Mucosa of gallbladder (tissue), 1 donor: ENCODE data around the gene FCHSD2. TPM values are rescaled to one million over a fixed set of nuclear protein-coding genes. Genes with fewer than 3 reads are reported as not detected.
"Not testable (repeated sequence)": the region's sequence is repeated elsewhere in the genome, so short reads cannot be mapped to it uniquely, and the experiment has no call there.

ENCODE experiments used
- DNase-seq: peaks from one replicate; pipeline ENCODE4 v3.0.0-alpha.2; 2020; ENCODE audit warnings: low spot score
- total RNA-seq: library from RNA; stranded (reverse); gene quantifications from one replicate; pipeline ENCODE4 v1.2.1, GENCODE V29; 2021
- donor health status: DM: no; HTN: no; CAD: no.

FCHSD2 gene
- total RNA-seq, 1 donor from 2014 or later: 56.4 TPM

DNA sequence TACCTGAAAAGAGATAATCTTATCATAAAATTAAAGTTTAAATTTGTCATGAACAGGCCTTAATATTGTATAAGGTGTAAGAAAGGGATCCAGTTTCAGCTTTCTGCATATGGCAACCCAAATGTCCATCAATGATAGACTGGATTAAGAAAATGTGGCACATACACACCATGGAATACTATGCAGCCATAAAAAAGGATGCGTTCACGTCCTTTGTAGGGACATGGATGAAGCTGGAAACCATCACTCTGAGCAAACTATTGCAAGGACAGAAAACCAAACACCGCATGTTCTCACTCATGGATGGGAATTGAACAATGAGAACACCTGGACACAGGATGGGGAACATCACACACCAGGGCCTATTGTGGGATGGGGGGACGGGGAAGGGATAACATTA lies 18.2 kb downstream of the FCHSD2 start:
- not testable (repeated sequence) for DNase-seq

DNA sequence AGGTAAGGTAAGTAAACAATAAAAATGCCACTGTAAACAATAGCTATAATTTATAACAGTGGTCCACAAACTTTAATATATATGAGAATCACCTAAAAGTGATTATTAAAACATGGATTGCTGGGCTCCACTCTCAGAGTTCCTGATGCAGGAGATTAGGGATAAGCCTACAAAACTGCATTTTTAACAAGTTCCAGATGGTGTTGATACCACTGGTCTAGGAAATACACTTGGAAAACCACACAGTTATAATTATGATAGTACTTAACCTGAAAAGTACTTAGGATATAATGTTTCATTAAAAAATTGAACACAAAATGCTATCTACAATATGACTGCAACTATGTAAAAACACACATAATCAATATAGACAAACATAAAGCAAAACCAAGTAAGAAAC lies 20.4 kb downstream of the FCHSD2 start:
- no peak for DNase-seq

DNA sequence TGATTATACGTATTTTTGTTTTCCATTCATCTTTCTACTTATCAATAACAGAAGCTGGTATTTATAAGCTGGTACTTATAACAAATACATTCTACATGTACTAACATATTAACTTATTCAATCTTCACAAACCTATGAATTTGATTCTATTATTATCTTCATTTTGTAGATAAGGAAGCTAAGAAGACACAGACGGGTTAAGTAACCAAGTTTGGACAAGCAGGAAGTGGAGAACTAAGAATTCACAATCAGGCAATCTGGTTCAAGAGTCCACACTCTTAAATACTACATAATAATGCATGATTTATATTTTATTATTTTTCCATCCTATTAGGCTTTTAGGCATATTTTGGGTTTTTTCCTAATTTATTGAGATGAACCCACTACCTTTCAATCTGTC lies 25.0 kb downstream of the FCHSD2 start:
- no peak for DNase-seq

DNA sequence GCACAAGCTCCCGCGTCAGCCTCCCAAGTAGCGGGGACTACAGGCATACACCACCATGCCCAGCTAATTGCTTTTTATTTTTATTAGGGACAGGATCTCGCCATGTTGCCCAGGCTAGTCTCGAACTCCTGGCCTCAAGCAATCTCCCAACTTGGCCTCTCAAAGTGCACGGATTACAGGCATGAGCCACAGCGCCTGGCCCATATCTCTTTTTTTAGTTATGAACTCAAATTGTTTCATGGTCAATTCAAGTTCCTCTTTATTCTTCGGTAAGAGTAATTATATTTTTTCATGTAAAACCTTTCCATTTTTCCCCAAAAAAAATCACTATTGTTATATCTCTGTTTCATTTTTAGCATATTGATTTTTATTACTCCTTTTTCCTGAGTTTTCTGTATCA lies 25.5 kb downstream of the FCHSD2 start:
- DNase-seq: no peak

DNA sequence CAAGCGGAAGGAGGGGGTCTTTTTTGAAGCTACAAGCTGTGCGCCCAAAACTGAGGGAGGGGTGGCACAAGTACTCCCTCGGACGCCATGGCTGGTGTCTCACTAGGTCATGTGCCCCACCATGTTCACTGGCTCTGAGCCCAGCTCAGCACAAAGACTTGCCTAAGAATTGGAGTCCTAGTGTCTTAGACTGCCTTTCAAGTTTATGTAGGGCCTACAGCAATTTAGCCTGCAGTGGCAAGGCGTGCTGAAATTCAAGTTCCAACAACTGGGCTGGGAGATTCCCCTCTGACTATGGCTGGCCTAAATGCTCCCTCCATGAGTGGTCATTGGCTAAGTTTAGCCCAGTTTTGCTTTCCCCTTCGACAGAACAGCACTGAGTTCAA lies 27.3 kb downstream of the FCHSD2 start:
- DNase-seq: no peak

DNA sequence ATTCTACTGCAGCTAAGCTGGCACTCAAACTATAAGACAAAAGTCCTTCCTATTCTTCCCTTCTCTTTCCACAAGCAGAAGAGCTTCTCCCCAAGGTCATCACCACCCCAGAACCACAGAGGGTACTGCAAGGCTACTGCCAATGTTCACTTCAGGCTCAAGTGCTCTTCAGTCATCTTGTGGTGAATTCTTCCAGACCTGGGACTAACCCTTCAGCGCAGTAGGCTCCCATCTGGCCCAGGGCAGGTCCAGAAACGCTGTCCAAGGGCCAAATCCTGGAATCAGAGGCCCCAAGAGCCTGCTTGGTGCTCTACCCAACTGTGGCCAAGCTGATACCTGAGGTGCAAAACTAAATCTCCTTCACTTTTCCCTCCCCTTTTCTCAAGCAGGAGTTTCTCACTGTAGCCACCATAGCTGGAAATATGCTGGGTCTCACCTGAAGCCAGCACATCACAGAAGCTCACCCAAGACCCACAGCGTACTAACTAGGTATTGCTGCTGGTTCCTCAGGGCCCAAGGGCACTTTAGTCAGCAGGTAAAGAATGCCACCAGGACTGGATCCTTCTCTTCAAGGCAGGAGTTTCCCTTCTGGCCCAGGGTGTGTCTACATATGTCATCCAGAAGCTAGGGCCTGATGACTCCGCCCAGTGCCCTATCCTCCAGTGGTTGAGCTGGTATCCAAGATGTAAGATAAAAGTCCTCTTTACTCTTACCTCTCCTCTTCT lies 27.8 kb downstream of the FCHSD2 start:
- no peak for DNase-seq

DNA sequence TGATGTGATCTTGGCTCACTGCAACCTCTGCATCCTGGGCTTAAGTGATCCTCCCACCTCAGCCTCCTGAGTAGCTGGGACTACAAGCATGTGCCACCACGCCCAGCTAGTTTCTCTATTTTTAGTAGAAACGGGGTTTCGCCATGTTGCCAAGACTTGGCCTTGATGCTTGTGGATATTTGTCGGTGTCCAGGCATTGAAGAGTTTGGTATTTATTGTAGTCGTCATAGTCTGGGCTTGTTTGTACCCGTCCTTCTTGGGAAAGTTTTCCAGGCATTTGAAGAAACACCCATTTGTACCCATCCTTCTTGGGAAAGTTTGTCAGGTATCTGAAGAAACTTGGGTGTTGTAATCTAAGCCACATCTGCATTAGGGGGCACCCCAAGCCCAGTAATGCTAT lies 28.7 kb downstream of the FCHSD2 start:
- DNase-seq: no peak

DNA sequence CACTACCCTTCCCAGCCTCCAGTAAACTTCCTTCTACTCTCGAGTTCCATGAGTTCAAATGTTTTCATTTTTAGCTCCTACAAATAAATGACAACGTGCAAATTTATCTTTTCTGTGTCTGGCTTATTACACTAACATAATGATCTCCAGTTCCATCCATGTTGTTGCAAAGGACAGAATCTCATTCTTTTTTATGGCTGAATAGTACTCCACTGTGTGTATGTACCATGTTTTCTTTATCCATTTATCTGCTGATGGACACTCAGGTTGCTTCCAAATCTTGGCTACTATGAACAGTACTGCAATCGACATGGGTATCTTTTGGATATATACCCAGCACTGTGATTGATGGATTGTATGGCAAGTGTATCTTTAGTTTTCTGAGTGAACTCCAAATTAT lies 34.5 kb downstream of the FCHSD2 start:
- no peak for DNase-seq

DNA sequence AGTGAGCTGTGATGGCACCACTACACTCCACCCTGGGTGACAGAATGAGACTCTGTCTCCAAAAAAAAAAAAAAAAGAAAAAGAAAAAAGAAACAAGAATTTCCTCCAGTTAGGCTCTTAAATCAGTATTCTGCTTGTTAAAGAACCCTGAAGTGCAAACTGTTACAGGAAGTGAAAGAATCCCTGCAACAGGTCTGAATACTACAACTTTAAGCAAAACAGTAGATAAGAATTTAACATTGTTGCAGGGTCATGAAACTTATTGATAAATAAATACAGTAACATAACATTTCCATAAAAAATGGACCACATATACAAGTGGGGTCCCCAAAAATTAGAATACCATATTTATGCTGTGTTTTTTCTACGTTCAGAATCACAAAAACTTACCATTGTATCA lies 35.8 kb downstream of the FCHSD2 start:
- no peak for DNase-seq

DNA sequence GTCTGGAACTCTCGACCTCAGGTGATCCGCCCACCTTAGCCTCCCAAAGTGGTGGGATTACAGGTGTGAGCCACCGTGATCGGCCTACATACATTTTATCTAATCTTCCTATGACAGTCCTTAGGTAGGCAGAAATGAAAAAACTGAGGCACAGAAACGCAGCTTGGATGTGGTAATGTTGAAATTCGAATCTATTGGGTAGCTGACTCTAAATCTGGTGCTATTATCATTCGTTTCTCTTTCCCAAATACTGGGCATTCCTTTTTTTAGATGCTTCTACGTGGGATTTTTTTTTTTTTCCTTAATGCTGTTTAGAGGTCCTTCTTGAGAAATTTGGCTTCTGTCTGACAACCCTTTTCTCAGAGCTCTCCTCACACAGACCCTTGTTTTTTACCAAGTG lies 41.5 kb downstream of the FCHSD2 start:
- DNase-seq: no peak

DNA sequence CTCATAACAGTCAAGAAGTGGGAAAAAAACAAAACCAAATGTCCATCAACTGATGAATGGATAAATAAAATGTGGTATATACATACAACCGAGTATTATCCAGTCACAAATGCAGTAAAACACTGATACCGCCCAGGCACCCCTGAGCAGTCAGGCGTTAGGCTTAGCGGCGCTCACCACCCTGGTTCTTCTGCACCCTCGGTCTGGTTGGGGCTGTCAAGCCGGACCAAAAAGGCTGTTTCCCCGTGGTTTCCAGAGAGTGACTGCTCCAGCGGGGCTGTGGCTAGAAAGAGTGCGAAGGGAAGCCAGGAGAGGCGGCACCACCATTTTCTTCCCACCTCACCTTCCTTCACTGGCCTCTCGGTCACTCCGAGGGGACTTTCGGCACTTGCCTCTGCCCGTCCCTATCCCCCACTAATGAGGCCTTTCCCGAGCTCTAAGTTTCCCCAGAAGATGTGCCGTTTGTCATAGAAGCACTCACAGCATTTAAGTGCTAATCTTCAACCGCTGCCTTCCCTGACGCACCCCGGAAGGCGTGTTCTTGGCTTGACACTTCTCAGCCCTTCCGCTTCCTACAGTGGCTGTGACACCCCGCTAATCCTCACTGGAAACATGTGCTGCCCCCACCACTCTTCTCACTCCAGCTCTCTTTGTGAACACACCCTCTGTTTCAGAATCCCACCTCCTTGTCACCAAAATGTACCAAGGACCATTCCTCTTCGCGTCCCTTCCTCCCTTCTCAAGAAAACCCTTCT lies 42.4 kb downstream of the FCHSD2 start:
- DNase-seq: no peak

DNA sequence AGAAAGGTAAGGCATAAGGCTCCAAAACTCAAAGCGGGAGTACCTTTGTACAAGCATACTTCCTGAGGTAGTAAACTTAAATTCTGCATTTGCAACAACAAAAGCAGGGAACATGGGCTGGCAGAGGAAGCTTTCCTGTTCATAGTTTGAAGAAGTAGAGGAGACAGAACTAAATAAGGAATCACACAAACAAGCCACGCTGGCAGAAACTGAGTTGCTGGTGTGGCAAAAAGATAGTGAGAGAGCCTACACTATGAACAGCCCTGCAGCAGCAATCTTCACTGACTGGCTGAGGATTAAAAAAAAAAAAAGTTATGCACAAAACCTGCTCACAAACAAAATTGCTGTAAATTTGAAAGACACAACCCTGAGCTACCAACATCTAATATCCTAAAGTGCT lies 46.5 kb downstream of the FCHSD2 start:
- DNase-seq: no peak

DNA sequence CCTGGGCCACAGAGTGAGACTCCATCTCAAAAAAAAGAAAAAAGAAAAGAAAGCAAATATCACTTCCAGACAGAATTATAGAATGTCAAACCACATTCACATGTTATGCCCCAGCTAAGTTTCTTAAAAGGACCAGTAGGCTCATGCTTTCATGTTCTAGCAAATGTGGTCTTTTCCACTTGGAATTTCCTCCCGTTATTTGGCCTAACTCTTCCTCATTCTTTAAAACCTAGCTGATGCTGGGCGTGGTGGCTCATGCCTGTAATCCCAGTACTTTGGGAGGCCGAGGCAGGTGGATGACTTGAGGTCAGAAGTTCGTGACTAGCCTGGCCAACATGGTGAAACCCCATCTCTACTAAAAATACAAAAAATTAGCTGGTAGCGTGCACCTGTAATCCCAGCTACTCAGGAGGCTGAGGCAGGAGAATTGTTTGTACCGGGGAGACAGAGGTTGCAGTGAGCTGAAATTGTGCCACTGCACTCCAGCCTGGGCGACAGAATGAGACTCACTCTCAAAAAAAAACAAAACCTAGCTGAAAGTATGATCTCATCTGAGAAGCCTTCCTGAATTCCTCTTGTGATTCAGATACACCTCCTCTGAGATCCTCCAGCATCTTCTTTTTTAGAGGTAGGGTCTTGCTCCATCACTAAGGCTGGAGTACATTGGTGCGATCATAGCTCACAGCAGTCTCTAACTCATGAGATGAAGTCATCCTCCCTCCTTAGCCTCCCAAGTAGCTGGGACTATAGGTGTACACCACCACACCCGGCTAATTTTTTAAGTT lies 50.4 kb downstream of the FCHSD2 start:
- no peak for DNase-seq

DNA sequence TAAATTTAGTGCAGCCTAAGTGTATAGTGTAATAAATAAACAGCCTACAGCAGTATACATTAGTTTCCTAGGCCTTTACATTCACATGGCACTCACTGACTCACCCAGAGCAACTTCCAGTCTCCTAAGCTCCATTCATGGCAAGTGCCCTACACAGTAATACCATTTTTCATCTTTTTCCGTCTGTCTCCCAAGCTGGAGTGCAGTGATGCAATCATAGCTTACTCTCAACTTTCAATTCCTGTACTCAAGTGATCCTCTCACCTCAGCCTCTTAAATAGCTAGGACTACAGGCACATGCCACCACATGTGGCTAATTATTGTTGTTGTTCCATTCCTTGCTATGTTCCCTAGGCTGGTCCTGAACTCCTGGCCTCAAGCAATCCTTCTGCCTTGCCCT lies 54.4 kb downstream of the FCHSD2 start:
- DNase-seq: no peak

DNA sequence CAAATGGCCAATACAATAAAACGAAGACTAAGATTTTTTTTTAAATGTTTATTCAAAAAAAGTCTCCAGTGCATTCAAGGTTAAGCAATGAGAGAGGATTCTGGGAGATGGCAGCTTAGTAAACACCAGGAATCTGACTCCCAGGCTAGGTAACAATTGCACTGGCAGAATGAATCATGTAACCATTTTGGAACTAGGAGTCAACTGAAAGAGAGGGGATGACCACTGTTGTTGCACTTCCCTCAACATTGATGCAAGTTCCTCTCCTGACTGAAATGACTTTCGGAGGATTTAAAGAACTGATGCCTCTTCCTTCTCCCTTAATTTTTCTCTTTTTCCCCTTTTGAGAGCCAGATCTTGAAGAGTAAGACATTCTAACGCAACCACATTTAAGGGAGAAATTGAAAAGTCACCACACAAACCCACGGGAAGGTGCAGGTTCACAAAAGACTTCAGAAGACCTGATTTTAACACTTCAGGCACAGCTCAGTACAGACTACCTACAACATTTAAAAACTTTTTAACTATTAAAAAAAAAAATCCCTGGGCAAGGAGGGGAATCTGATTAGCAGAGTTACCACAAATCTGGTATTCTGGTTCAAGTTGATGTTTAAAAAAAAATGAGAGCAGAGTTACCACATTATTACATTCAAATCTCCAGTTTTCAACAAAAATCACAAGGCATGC lies 56.8 kb downstream of the FCHSD2 start:
- DNase-seq: no peak

DNA sequence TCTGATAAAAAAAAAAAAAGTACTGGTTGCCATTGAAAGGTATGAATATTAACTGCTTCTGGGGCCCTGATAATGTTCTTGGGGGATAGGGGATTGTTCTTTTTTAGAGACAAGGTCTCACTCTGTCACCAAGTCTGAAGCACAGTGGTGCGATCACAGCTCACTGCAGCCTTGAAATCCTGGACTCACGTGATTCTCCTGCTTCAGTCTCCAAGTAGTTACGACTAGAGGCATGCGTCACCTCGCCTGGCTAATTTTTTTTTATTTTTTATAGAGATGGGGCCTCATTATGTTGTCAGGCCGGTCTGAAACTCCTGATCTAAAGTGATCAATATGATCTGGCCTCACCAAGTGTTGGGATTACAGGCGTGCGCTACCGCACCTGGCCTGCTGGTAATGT lies 63.5 kb downstream of the FCHSD2 start:
- no peak for DNase-seq

DNA sequence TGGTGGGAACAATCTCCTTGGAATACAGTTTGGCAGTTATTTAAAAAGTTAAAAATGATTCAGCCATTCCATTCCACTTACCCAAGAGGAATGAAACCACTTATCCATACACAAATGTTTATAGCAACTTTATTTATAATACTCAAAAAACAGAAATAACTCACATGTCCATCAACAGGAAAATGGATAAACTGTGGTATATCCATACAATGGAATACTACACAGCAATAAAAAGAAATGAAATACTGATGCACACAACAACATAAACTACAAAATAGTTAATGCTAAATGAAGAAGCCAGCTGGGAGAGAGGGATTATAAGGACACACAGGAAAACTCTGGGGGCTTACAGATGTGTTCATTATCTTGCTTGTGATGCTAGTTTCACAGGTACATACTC lies 64.7 kb downstream of the FCHSD2 start:
- no peak for DNase-seq

DNA sequence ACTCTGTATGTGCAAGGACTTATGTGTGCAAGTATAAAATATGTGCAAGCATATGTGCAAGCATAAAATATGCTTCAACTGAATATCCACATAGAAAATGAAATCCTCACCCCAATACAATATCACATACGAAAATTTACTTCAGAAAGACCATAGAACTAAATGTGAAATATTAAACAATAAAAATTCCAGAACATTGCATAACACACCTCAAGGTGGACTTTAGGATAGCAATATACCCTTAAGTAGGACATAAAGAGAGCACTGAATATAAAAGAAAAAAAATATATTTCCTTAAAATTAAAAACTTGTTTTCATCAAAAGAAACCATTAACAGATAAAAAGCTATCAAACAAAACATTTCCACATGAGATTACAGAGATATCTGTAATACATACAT lies 67.8 kb downstream of the FCHSD2 start:
- DNase-seq: no peak

DNA sequence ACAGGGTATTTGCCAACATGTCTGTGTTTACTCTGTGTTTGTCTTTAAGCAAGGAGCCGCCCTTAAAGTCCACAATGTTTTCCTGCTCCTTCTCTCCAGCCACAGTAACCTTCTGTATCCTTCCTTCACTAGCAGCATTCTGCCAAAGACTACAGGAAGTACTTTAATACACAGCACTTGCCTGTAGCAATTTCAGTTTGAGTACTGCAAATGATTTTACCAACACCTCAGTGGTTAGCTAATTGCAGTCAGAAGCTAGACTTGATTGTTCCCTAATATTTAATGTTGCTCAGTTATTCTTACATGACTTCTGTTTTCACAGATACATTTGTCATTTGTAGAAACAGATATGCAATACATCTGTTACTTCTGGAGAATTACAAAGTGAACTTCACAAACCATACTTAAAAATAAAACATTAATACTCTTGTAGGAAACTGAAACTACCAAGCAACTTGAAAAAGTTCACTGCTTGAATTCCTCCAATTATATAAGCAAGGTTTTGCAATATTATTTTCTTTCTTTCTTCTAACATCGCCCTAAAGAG lies 69.1 kb downstream of the FCHSD2 start:
- DNase-seq: peak; percentile 39

DNA sequence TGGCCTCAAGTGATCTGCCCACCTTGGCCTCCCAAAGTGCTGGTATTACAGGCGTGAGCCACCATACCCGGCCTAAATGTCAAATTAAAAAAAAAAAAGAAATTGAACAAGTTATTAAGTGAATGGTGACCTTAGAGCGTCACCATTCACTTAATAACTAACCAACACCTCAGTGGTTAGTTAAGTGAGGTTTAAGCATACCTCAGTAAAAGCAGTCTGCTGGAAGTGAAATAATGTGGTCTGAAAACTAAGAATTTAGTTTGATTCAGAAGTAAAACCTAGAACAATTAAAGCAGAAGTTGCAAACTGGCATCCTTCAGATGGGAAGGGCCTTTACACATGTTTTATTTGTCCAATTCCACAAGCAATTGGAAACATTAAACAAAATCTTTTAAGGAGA lies 71.5 kb downstream of the FCHSD2 start:
- DNase-seq: no peak

DNA sequence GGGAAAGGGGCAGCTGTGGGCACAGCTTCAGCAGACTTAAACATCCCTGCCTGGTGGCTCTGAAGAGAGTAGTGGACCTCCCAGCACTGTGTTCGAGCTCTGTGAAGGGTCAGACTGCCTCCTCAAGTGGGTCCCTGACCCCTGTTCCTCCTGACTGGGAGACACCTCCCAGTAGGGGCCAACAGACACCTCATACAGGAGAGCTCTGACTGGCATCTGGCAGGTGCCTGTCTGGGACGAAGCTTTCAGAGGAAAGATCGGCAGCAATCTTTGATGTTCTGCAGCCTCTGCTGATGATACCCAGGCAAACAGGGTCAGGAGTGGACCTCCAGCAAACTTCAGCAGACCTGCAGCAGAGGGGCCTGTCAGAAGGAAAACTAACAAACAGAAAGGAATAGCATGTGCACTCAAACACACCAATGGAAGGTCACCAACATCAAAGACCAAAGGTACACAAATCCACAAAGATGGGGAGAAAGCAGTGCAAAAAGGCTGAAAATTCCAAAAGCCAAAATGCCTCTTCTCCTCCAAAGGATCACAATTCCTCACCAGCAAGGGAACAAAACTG lies 80.2 kb downstream of the FCHSD2 start:
- not testable (repeated sequence) for DNase-seq

DNA sequence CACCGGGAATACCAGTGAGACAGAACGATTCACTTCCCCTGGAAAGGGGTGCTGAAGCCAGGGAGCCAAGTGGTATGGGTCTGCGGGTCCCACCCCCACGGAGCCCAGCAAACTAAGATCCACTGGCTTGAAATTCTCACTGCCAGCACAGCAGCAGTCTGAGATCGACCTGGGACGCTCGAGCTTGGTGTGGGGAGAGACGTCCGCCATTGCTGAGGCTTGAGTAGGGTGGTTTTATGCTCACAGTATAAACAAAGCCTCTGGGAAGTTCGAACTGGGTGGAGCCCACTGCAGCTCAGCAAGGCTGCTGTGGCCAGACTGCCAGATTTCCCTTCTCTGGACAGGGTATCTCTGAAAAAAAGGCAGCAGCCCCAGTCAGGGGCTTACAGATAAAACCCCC lies 80.7 kb downstream of the FCHSD2 start:
- DNase-seq: not testable (repeated sequence)
